Hepatocyte (in vitro differentiated cells): ENCODE measurements around the gene COX10. TPM values are rescaled to one million over a fixed set of nuclear protein-coding genes. Genes with fewer than 3 reads are reported as not detected.

Experiments used
- DNase-seq: peaks from one replicate; pipeline ENCODE4 v3.0.0-alpha.2; 2016; ENCODE audit warnings: low spot score
- H2AFZ ChIP-seq: fragments of 200-600 bp; sonication (generic); 2 replicates; pipeline ENCODE4 v1.6.0; 2016; ENCODE audit warnings: antibody characterized with exemption, mild to moderate bottlenecking
- H3K27ac ChIP-seq: fragments of 200-600 bp; sonication (generic); 2 replicates; pipeline ENCODE4 v1.5.1; 2016; ENCODE audit warnings: mild to moderate bottlenecking
- H3K27me3 ChIP-seq: fragments of 200-600 bp; sonication (generic); 2 replicates; pipeline ENCODE4 v1.6.1; 2016
- H3K36me3 ChIP-seq: fragments of 200-600 bp; sonication (generic); replicated peaks from 2 replicates; pipeline ENCODE4 v1.5.1; 2016; ENCODE audit warnings: low read depth; ENCODE audit not compliant: insufficient read depth
- H3K4me1 ChIP-seq: fragments of 200-600 bp; sonication (generic); 2 replicates; pipeline ENCODE4 v1.5.1; 2016; ENCODE audit warnings: mild to moderate bottlenecking, moderate library complexity; ENCODE audit not compliant: insufficient read depth
- H3K4me2 ChIP-seq: fragments of 200-600 bp; sonication (generic); 2 replicates; pipeline ENCODE4 v1.6.0; 2016
- H3K4me3 ChIP-seq: fragments of 200-600 bp; sonication (generic); 2 replicates; pipeline ENCODE4 v1.5.1; 2016; ENCODE audit warnings: mild to moderate bottlenecking
- H3K79me2 ChIP-seq: fragments of 200-600 bp; sonication (generic); 2 replicates; pipeline ENCODE4 v1.6.0; 2017; ENCODE audit warnings: mild to moderate bottlenecking
- H3K9me2 ChIP-seq: fragments of 200-600 bp; sonication (generic); replicated peaks from 2 replicates; pipeline ENCODE4 v1.6.0; 2017; ENCODE audit warnings: mild to moderate bottlenecking; ENCODE audit not compliant: insufficient read depth
- H3K9me3 ChIP-seq: fragments of 200-600 bp; sonication (generic); 2 replicates; pipeline ENCODE4 v1.5.1; 2016; ENCODE audit warnings: low read depth, mild to moderate bottlenecking
- H4K20me1 ChIP-seq: fragments of 200-600 bp; sonication (generic); 2 replicates; pipeline ENCODE4 v1.6.0; 2016; ENCODE audit warnings: mild to moderate bottlenecking; ENCODE audit not compliant: insufficient read depth, poor library complexity, severe bottlenecking
- EZH2 ChIP-seq: fragments of 200-600 bp; sonication (generic); IDR thresholded peaks from 2 replicates; pipeline ENCODE4 v1.6.1; 2016; ENCODE audit warnings: antibody characterized with exemption, mild to moderate bottlenecking, borderline replicate concordance
- EZH2phosphoT487 ChIP-seq: fragments of 200-600 bp; sonication (generic); IDR thresholded peaks from one replicate; pipeline ENCODE4 v1.6.1; 2018; ENCODE audit warnings: antibody characterized with exemption, mild to moderate bottlenecking, low read depth, moderate library complexity; ENCODE audit not compliant: unreplicated experiment, severe bottlenecking
- WGBS: methylation state at CpG from one replicate; pipeline ENCODE4 v1.1.6; 2016; ENCODE audit warnings: low lambda C conversion rate; ENCODE audit errors: missing lambda C conversion rate; 5-methylcytosine and 5-hydroxymethylcytosine counted together
- polyA plus RNA-seq: library from polyadenylated mRNA; unstranded; fragments of >200 nt; fragmentation: Nextera tagmentation; extraction: Ambion mirVana; gene quantifications from 2 replicates; pipeline ENCODE4 v1.2.1, GENCODE V29; 2016
- total RNA-seq: library from RNA; depleted of rRNA; stranded (reverse); fragments of >200 nt; gene quantifications from 2 replicates; pipeline ENCODE4 v1.2.3, GENCODE V29; 2014
- TF ChIP-seq, protein P1 (sequence below): fragments of 200-600 bp; sonication (generic); IDR thresholded peaks from 2 replicates; pipeline ENCODE4 v1.5.1; 2016; ENCODE audit warnings: antibody characterized with exemption, mild to moderate bottlenecking; ENCODE audit not compliant: poor library complexity

COX10 gene
- total and polyA plus RNA-seq, 2 experiments from 2014 or later = 23.2 to 27.6 TPM

- WGBS = 20% methylated on average over 6 of the region's 6 CpGs
- H2AFZ ChIP-seq = peak overlapping the region; percentile 7
- H3K79me2 ChIP-seq = no peaks in the 10 kb centered on the region
- no peaks in the 10 kb centered on the region for H3K9me2 ChIP-seq
- H3K36me3 ChIP-seq = no peaks in the 10 kb centered on the region
- TF ChIP-seq EZH2 (no peak), EZH2phosphoT487 (no peak)
- TF ChIP-seq, protein P1, sequence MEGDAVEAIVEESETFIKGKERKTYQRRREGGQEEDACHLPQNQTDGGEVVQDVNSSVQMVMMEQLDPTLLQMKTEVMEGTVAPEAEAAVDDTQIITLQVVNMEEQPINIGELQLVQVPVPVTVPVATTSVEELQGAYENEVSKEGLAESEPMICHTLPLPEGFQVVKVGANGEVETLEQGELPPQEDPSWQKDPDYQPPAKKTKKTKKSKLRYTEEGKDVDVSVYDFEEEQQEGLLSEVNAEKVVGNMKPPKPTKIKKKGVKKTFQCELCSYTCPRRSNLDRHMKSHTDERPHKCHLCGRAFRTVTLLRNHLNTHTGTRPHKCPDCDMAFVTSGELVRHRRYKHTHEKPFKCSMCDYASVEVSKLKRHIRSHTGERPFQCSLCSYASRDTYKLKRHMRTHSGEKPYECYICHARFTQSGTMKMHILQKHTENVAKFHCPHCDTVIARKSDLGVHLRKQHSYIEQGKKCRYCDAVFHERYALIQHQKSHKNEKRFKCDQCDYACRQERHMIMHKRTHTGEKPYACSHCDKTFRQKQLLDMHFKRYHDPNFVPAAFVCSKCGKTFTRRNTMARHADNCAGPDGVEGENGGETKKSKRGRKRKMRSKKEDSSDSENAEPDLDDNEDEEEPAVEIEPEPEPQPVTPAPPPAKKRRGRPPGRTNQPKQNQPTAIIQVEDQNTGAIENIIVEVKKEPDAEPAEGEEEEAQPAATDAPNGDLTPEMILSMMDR = no peak
- no peaks in the 10 kb centered on the region for H3K27me3 ChIP-seq
- peaks cover 29% of the 10 kb centered on the region for H3K4me1 ChIP-seq
- H3K4me2 ChIP-seq = peak overlapping the region; percentile 25
- H4K20me1 ChIP-seq = no peaks in the 10 kb centered on the region
- DNase-seq = peak; percentile 63
- no peaks in the 10 kb centered on the region for H3K9me3 ChIP-seq
- no peak overlapping the region for H3K4me3 ChIP-seq
- peak overlapping the region; percentile 28 for H3K27ac ChIP-seq
These were observed 128.7 kb downstream of the COX10 start for GRCh38 chr17:14198013-14198412.

- Histone ChIP-seq H2AFZ (peak overlapping the region; percentile 7), H3K79me2 (no peaks in the 10 kb centered on the region), H3K27ac (peak overlapping the region; percentile 28), H3K9me2 (no peaks in the 10 kb centered on the region), H3K4me3 (no peak overlapping the region), H3K27me3 (no peaks in the 10 kb centered on the region), H3K4me1 (peaks cover 29% of the 10 kb centered on the region), H3K4me2 (peak overlapping the region; percentile 25), H3K9me3 (no peaks in the 10 kb centered on the region), H4K20me1 (no peaks in the 10 kb centered on the region), H3K36me3 (no peaks in the 10 kb centered on the region)
- no peak for DNase-seq
- TF ChIP-seq EZH2 (no peak), EZH2phosphoT487 (no peak)
- TF ChIP-seq, protein P1 = no peak
- WGBS = 63% methylated on average over 4 of the region's 4 CpGs
These were observed 129.3 kb downstream of the COX10 start for GRCh38 chr17:14198575-14198974.

- WGBS = 98% methylated on average over 5 of the region's 5 CpGs
- Histone ChIP-seq H2AFZ (no peak overlapping the region), H3K27me3 (no peaks in the 10 kb centered on the region), H3K4me1 (peaks cover 29% of the 10 kb centered on the region), H3K9me3 (no peaks in the 10 kb centered on the region), H3K9me2 (no peaks in the 10 kb centered on the region), H3K4me3 (no peak overlapping the region), H4K20me1 (no peaks in the 10 kb centered on the region), H3K4me2 (no peak overlapping the region), H3K79me2 (no peaks in the 10 kb centered on the region), H3K36me3 (no peaks in the 10 kb centered on the region), H3K27ac (no peak overlapping the region)
- DNase-seq = no peak
- TF ChIP-seq, protein P1 = no peak
- TF ChIP-seq EZH2 (no peak), EZH2phosphoT487 (no peak)
These were observed 130.3 kb downstream of the COX10 start for GRCh38 chr17:14199601-14200000.

GRCh38 chr17:14200354-14200753, 131.1 kb downstream of the COX10 start:
- H3K4me2 ChIP-seq = no peak overlapping the region
- 79% methylated on average over 4 of the region's 4 CpGs for WGBS
- TF ChIP-seq EZH2 (no peak), EZH2phosphoT487 (no peak)
- TF ChIP-seq, protein P1 = no peak

More at GRCh38 chr17:14200354-14200753, 131.1 kb downstream of the COX10 start:
- H3K79me2 ChIP-seq = no peaks in the 10 kb centered on the region
- H3K27ac ChIP-seq = no peak overlapping the region
- H3K9me3 ChIP-seq = no peaks in the 10 kb centered on the region
- no peaks in the 10 kb centered on the region for H3K36me3 ChIP-seq
- no peak overlapping the region for H2AFZ ChIP-seq
- H3K9me2 ChIP-seq = no peaks in the 10 kb centered on the region
- no peak for DNase-seq
- no peak overlapping the region for H3K4me3 ChIP-seq
- H3K4me1 ChIP-seq = peaks cover 29% of the 10 kb centered on the region
- H4K20me1 ChIP-seq = no peaks in the 10 kb centered on the region
- no peaks in the 10 kb centered on the region for H3K27me3 ChIP-seq
